ENCODE results near the gene SP140. TPM values are rescaled to one million over a fixed set of nuclear protein-coding genes. Genes with fewer than 3 reads are reported as not detected.

Gene SP140
- total and polyA plus RNA-seq, 10 of the 15 experiments (the other 5 are each of a cell fraction or from before 2014, with no cell fraction given), result 61.7 to 164 (median 90.7) TPM

- POLR2A ChIA-PET, result interaction anchor here (0.8 to 3.2 kb wide), 6 partner anchors 9 to 396 kb away, joined by 3 to 20 read pairs (median 3); no protein-coding TSS in a partner anchor
- Histone ChIP-seq H3K79me2 (ENCODE audit: control insufficient read depth, insufficient read depth, low read length) (peaks cover 39% of the 10 kb centered on the region), H2AFZ (ENCODE audit: control insufficient read depth, low read depth, low read length) (no peak overlapping the region), H3K4me2 (ENCODE audit: control insufficient read depth, insufficient read depth) (peak overlapping the region; percentile 77), H3K9ac (ENCODE audit: control insufficient read depth, insufficient read depth, low read length) (peak overlapping the region; percentile 88), H3K27ac (ENCODE audit: control insufficient read depth, insufficient read depth) (peak overlapping the region; percentile 95), H4K20me1 (ENCODE audit: control insufficient read depth, insufficient read depth) (0 out of 2 replicates have a peak, but pooled peaks cover 2% of the 10 kb centered on the region), H3K36me3 (ENCODE audit: control insufficient read depth in 2 of 2, insufficient read depth in 2 of 2, low read length in 1 of 2) (peaks cover 4 to 23% of the 10 kb centered on the region in 2 experiments), H3K4me1 (ENCODE audit: control insufficient read depth, insufficient read depth, low read length) (peaks cover 26% of the 10 kb centered on the region), H3K4me3 (peak overlapping the region; percentile 82), H3K9me3 (replicated peaks; ENCODE audit: control insufficient read depth, insufficient read depth, low read length) (no peaks in the 10 kb centered on the region), H3K27me3 (replicated peaks in 1 of 2; ENCODE audit: control insufficient read depth in 2 of 2, insufficient read depth in 2 of 2, low read length in 1 of 2) (no peaks in the 10 kb centered on the region)
- intact Hi-C loops (cut with micrococcal nuclease; ENCODE audit: unreplicated experiment), result no loop called here
- RAD21 ChIA-PET (ENCODE audit: unreplicated experiment), result interaction anchor here (1.1 to 4.2 kb wide), 8 partner anchors 9 to 397 kb away, joined by 4 to 30 read pairs (median 10); partner anchors contain the start of gene SP100
- SMC1A ChIA-PET (ENCODE audit: uncharacterized antibody, unreplicated experiment), result interaction anchor here (1.0 to 8.5 kb wide), 8 partner anchors 9 to 216 kb away, joined by 3 to 121 read pairs (median 4); partner anchors contain the start of gene SP140L
- no peak for TF ChIP-seq BRCA1 (IDR thresholded peaks at IDR 0.05; ENCODE audit: low read depth, low read length)
- no peak for TF ChIP-seq CBFB (IDR thresholded peaks at IDR 0.05; ENCODE audit: low read depth)
- no peak for TF ChIP-seq MYC (IDR thresholded peaks at IDR 0.05; ENCODE audit: insufficient read depth, insufficient read length, insufficient replicate concordance, low read length, severe bottlenecking)
- no peak for TF ChIP-seq YY1 (IDR thresholded peaks at IDR 0.05; ENCODE audit: low read depth, low read length)
- no peak for TF ChIP-seq SUZ12 (IDR thresholded peaks at IDR 0.05; ENCODE audit: unreplicated experiment)
- peak; percentile 71 for TF ChIP-seq SPI1 (IDR thresholded peaks at IDR 0.05; ENCODE audit: borderline replicate concordance, insufficient read depth, low read depth, low read length)
- TF ChIP-seq SMARCA5 (IDR thresholded peaks at IDR 0.05), result peak; percentile 42; the same call in 1 of the 2 replicates
- TF ChIP-seq RELB (IDR thresholded peaks at IDR 0.05; ENCODE audit: low read depth), result no peak
- TF ChIP-seq RAD21 (IDR thresholded peaks at IDR 0.05; ENCODE audit: insufficient read depth, low read depth, low read length), result no peak
- no peak for TF ChIP-seq BMI1 (IDR thresholded peaks at IDR 0.05; ENCODE audit: borderline replicate concordance)
- TF ChIP-seq NR2C2 (IDR thresholded peaks at IDR 0.05; ENCODE audit: borderline replicate concordance, control insufficient read depth, insufficient read length, low read depth), result no peak
- no peak for TF ChIP-seq HDAC2 (IDR thresholded peaks at IDR 0.05)
- TF ChIP-seq TCF7 (IDR thresholded peaks at IDR 0.05; ENCODE audit: borderline replicate concordance), result peak; percentile 38; the same call in 1 of the 2 replicates
- no peak for TF ChIP-seq IRF5 (IDR thresholded peaks at IDR 0.05; ENCODE audit: borderline replicate concordance)
- no peak for TF ChIP-seq CBX3 (IDR thresholded peaks at IDR 0.05; ENCODE audit: borderline replicate concordance, low read depth)
- TF ChIP-seq NFYB (IDR thresholded peaks at IDR 0.05; ENCODE audit: insufficient read depth, low read depth, low read length), result no peak
- no peak for TF ChIP-seq E2F8 (IDR thresholded peaks at IDR 0.05; ENCODE audit: low read depth, partially characterized antibody)
- TF ChIP-seq FOXK2 (IDR thresholded peaks at IDR 0.05), result no peak
- no peak for TF ChIP-seq RBBP5 (conservative IDR thresholded peaks at IDR 0.05)
- in situ Hi-C loops (cut with MboI), result no loop called here
- WGBS (ENCODE audit: insufficient coverage, insufficient replicate concordance, low lambda C conversion rate, missing lambda C conversion rate), result 0% methylated on average over 2 of the region's 2 CpGs
- FAIRE-seq (no peak), ATAC-seq (peak; percentile 63), DNase-seq (ENCODE audit: low read depth, low spot score) (no peak)
- CTCF ChIA-PET, result interaction anchor here (1.0 to 4.3 kb wide), 5 partner anchors 10 to 392 kb away, joined by 3 to 36 read pairs (median 4); no protein-coding TSS in a partner anchor
- no TSS peak for BruUV-seq (replicated peaks)
Measured at GRCh38 chr2:230218421-230218820, 7.1 kb upstream of the SP140 start.

All from GM12878 (cell line).